Fibroblast of lung (primary cell): Measurements from ENCODE around the gene MYO18B.

Experiments
- EZH2 ChIP-seq: IDR thresholded peaks from 2 replicates; pipeline ENCODE4 v1.5.1; 2012; ENCODE audit warnings: low read length, control low read depth, mild to moderate bottlenecking; ENCODE audit errors: missing control alignments
- TF ChIP-seq, protein P1 (sequence below), 2 donors: IDR thresholded peaks in 1 of 2; conservative IDR thresholded peaks in 1 of 2; 1 replicate in 1 of 2; 2 replicates in 1 of 2; pipeline ENCODE4 v1.5.1; 2011 to 2012; ENCODE audit warnings: low read length in 2 of 2, control low read depth in 1 of 2, inconsistent platforms in 1 of 2, low read depth in 1 of 2, mild to moderate bottlenecking in 1 of 2

DNA sequence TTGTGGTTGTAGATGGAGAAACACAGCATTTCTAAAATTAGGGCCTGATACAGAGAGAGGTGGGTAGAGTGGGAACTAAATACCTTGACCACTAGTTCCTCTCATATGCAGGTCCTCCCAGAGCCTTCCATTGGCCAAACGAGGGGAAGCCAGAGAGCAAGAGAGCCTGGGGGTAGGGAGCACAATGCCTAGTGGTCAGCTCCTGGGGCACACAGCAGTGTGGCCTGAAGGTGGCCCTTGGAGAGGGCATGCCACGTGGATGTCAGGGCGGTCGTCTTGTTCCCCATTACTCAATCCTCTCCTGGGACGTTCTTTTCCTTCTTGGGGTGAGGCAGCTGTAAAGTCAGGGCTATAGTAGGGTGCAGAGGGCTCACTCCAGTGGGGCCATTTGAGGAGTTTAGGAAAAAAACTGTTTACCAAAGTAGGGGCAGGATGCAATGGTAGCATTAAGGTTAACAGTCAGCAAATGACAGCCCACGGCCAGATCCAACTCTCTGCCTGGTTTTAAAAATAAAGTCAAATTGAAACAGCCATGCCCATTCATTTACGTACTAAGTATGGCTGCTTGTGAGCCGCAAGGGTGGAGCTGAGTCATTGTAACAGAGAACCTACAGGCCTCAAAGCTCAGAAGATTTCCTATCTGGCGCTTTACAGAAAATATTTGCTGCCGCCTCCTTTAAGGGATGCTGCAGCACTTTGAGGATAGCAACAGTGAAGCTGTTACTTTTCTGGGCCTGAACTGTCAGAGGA lies 7.6 kb downstream of the MYO18B start:
- TF ChIP-seq, protein P1, sequence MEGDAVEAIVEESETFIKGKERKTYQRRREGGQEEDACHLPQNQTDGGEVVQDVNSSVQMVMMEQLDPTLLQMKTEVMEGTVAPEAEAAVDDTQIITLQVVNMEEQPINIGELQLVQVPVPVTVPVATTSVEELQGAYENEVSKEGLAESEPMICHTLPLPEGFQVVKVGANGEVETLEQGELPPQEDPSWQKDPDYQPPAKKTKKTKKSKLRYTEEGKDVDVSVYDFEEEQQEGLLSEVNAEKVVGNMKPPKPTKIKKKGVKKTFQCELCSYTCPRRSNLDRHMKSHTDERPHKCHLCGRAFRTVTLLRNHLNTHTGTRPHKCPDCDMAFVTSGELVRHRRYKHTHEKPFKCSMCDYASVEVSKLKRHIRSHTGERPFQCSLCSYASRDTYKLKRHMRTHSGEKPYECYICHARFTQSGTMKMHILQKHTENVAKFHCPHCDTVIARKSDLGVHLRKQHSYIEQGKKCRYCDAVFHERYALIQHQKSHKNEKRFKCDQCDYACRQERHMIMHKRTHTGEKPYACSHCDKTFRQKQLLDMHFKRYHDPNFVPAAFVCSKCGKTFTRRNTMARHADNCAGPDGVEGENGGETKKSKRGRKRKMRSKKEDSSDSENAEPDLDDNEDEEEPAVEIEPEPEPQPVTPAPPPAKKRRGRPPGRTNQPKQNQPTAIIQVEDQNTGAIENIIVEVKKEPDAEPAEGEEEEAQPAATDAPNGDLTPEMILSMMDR (conservative IDR thresholded peaks at IDR 0.05 in 1 of 2, IDR thresholded peaks at IDR 0.05 in 1 of 2; ENCODE audit: low read depth in 1 of 2, low read length in 2 of 2) = no peak
- TF ChIP-seq EZH2 = no peak
